ENCODE data around the gene RANBP2. TPM values are rescaled to one million over a fixed set of nuclear protein-coding genes. Genes with fewer than 3 reads are reported as not detected.

Gene RANBP2
- total and polyA plus RNA-seq, 2 donors, result 18.9 to 47.0 TPM

- H3K4me3 ChIP-seq (ENCODE audit: low read length in 2 of 2), result no peak overlapping the region
- H3K4me1 ChIP-seq (ENCODE audit: control insufficient read depth in 2 of 2, insufficient read depth in 2 of 2, low read length in 2 of 2), result no peaks in the 10 kb centered on the region
- H3K9me3 ChIP-seq (ENCODE audit: control insufficient read depth in 2 of 2, insufficient read depth in 1 of 2, low read length in 1 of 2), result peaks cover 1 to 5% of the 10 kb centered on the region in 2 donors
- no peaks in the 10 kb centered on the region for H3K27me3 ChIP-seq (ENCODE audit: control insufficient read depth in 2 of 2, insufficient read depth in 1 of 2, low read length in 1 of 2)
- no peak for DNase-seq (ENCODE audit: low read depth in 6 of 9, low spot score in 9 of 9)
- H3K27ac ChIP-seq (ENCODE audit: low read depth in 1 of 2, low read length in 1 of 2), result no peak overlapping the region
- 91% methylated on average over 1 of the region's 1 CpG for WGBS
- peaks cover 11 to 42% of the 10 kb centered on the region in 2 donors for H3K36me3 ChIP-seq (ENCODE audit: control insufficient read depth in 2 of 2, insufficient read depth in 2 of 2, low read length in 1 of 2)
Measured at GRCh38 chr2:108805032-108805431, 85.8 kb downstream of the RANBP2 start.

GRCh38 chr2:108805782-108806181, 86.5 kb downstream of the RANBP2 start:
- WGBS, result 98% methylated on average over 1 of the region's 1 CpG
- Histone ChIP-seq H3K27me3 (ENCODE audit: control insufficient read depth in 2 of 2, insufficient read depth in 1 of 2, low read length in 1 of 2) (no peaks in the 10 kb centered on the region), H3K4me1 (ENCODE audit: control insufficient read depth in 2 of 2, insufficient read depth in 2 of 2, low read length in 2 of 2) (no peaks in the 10 kb centered on the region), H3K27ac (ENCODE audit: low read depth in 1 of 2, low read length in 1 of 2) (no peak overlapping the region), H3K9me3 (ENCODE audit: control insufficient read depth in 2 of 2, insufficient read depth in 1 of 2, low read length in 1 of 2) (peaks cover 1 to 5% of the 10 kb centered on the region in 2 donors), H3K36me3 (ENCODE audit: control insufficient read depth in 2 of 2, insufficient read depth in 2 of 2, low read length in 1 of 2) (peaks cover 11 to 40% of the 10 kb centered on the region in 2 donors), H3K4me3 (ENCODE audit: low read length in 2 of 2) (no peak overlapping the region)
- DNase-seq (ENCODE audit: low read depth in 6 of 9, low spot score in 9 of 9), result no peak

- H3K27ac ChIP-seq (ENCODE audit: low read depth in 1 of 2, low read length in 1 of 2), result no peak overlapping the region
- no peak overlapping the region for H3K4me3 ChIP-seq (ENCODE audit: low read length in 2 of 2)
- H3K9me3 ChIP-seq (ENCODE audit: control insufficient read depth in 2 of 2, insufficient read depth in 1 of 2, low read length in 1 of 2), result peaks cover 1 to 5% of the 10 kb centered on the region in 2 donors
- no peak for DNase-seq (ENCODE audit: low read depth in 6 of 9, low spot score in 9 of 9)
- H3K36me3 ChIP-seq (ENCODE audit: control insufficient read depth in 2 of 2, insufficient read depth in 2 of 2, low read length in 1 of 2), result peaks cover 11 to 40% of the 10 kb centered on the region in 2 donors
- 98% methylated on average over 6 of the region's 6 CpGs for WGBS
- H3K4me1 ChIP-seq (ENCODE audit: control insufficient read depth in 2 of 2, insufficient read depth in 2 of 2, low read length in 2 of 2), result no peaks in the 10 kb centered on the region
- no peaks in the 10 kb centered on the region for H3K27me3 ChIP-seq (ENCODE audit: control insufficient read depth in 2 of 2, insufficient read depth in 1 of 2, low read length in 1 of 2)
Measured at GRCh38 chr2:108806371-108807113, 87.3 kb downstream of the RANBP2 start.

GRCh38 chr2:108809936-108810335, 90.7 kb downstream of the RANBP2 start:
- DNase-seq (ENCODE audit: low read depth in 6 of 9, low spot score in 9 of 9), result no peak
- H3K27ac ChIP-seq (ENCODE audit: low read depth in 1 of 2, low read length in 1 of 2), result no peak overlapping the region
- no peaks in the 10 kb centered on the region for H3K27me3 ChIP-seq (ENCODE audit: control insufficient read depth in 2 of 2, insufficient read depth in 1 of 2, low read length in 1 of 2)
- WGBS, result 96% methylated on average over 3 of the region's 3 CpGs
- peaks cover 3 to 29% of the 10 kb centered on the region in 2 donors for H3K36me3 ChIP-seq (ENCODE audit: control insufficient read depth in 2 of 2, insufficient read depth in 2 of 2, low read length in 1 of 2)
- peaks cover 1 to 5% of the 10 kb centered on the region in 2 donors for H3K9me3 ChIP-seq (ENCODE audit: control insufficient read depth in 2 of 2, insufficient read depth in 1 of 2, low read length in 1 of 2)
- no peak overlapping the region for H3K4me3 ChIP-seq (ENCODE audit: low read length in 2 of 2)
- no peaks in the 10 kb centered on the region for H3K4me1 ChIP-seq (ENCODE audit: control insufficient read depth in 2 of 2, insufficient read depth in 2 of 2, low read length in 2 of 2)

- Histone ChIP-seq H3K4me1 (ENCODE audit: control insufficient read depth in 2 of 2, insufficient read depth in 2 of 2, low read length in 2 of 2) (no peaks in the 10 kb centered on the region), H3K4me3 (ENCODE audit: low read length in 2 of 2) (no peak overlapping the region), H3K27ac (ENCODE audit: low read depth in 1 of 2, low read length in 1 of 2) (no peak overlapping the region), H3K27me3 (ENCODE audit: control insufficient read depth in 2 of 2, insufficient read depth in 1 of 2, low read length in 1 of 2) (no peaks in the 10 kb centered on the region), H3K36me3 (ENCODE audit: control insufficient read depth in 2 of 2, insufficient read depth in 2 of 2, low read length in 1 of 2) (peaks cover 8 to 34% of the 10 kb centered on the region in 2 donors), H3K9me3 (ENCODE audit: control insufficient read depth in 2 of 2, insufficient read depth in 1 of 2, low read length in 1 of 2) (peaks cover 1 to 5% of the 10 kb centered on the region in 2 donors)
- WGBS, result 97% methylated on average over 4 of the region's 4 CpGs
- no peak for DNase-seq (ENCODE audit: low read depth in 6 of 9, low spot score in 9 of 9)
Measured at GRCh38 chr2:108810993-108811957, 92.0 kb downstream of the RANBP2 start.

- H3K27ac ChIP-seq (ENCODE audit: low read depth in 1 of 2, low read length in 1 of 2), result no peak overlapping the region
- no peak overlapping the region for H3K4me3 ChIP-seq (ENCODE audit: low read length in 2 of 2)
- no peaks in the 10 kb centered on the region for H3K4me1 ChIP-seq (ENCODE audit: control insufficient read depth in 2 of 2, insufficient read depth in 2 of 2, low read length in 2 of 2)
- DNase-seq (ENCODE audit: low read depth in 6 of 9, low spot score in 9 of 9), result no peak
- no peaks in the 10 kb centered on the region for H3K27me3 ChIP-seq (ENCODE audit: control insufficient read depth in 2 of 2, insufficient read depth in 1 of 2, low read length in 1 of 2)
- peaks cover 1 to 5% of the 10 kb centered on the region in 2 donors for H3K9me3 ChIP-seq (ENCODE audit: control insufficient read depth in 2 of 2, insufficient read depth in 1 of 2, low read length in 1 of 2)
- H3K36me3 ChIP-seq (ENCODE audit: control insufficient read depth in 2 of 2, insufficient read depth in 2 of 2, low read length in 1 of 2), result peaks cover 21 to 33% of the 10 kb centered on the region in 2 donors
- WGBS, result 99% methylated on average over 1 of the region's 1 CpG
Measured at GRCh38 chr2:108813732-108814131, 94.5 kb downstream of the RANBP2 start.

GRCh38 chr2:108820482-108820881, 101.2 kb downstream of the RANBP2 start:
- H3K4me3 ChIP-seq (ENCODE audit: low read length in 2 of 2), result no peak overlapping the region
- H3K9me3 ChIP-seq (ENCODE audit: control insufficient read depth in 2 of 2, insufficient read depth in 1 of 2, low read length in 1 of 2), result peaks cover 1 to 4% of the 10 kb centered on the region in 2 donors
- no peaks in the 10 kb centered on the region for H3K4me1 ChIP-seq (ENCODE audit: control insufficient read depth in 2 of 2, insufficient read depth in 2 of 2, low read length in 2 of 2)
- WGBS, result 98% methylated on average over 2 of the region's 2 CpGs
- H3K27ac ChIP-seq (ENCODE audit: low read depth in 1 of 2, low read length in 1 of 2), result no peak overlapping the region
- peaks cover 24 to 41% of the 10 kb centered on the region in 2 donors for H3K36me3 ChIP-seq (ENCODE audit: control insufficient read depth in 2 of 2, insufficient read depth in 2 of 2, low read length in 1 of 2)
- no peak for DNase-seq (ENCODE audit: low read depth in 6 of 9, low spot score in 9 of 9)
- H3K27me3 ChIP-seq (ENCODE audit: control insufficient read depth in 2 of 2, insufficient read depth in 1 of 2, low read length in 1 of 2), result no peaks in the 10 kb centered on the region

GRCh38 chr2:108823286-108823685, 104.0 kb downstream of the RANBP2 start:
- WGBS, result 100% methylated on average over 1 of the region's 1 CpG
- Histone ChIP-seq H3K27me3 (ENCODE audit: control insufficient read depth in 2 of 2, insufficient read depth in 1 of 2, low read length in 1 of 2) (no peaks in the 10 kb centered on the region), H3K4me1 (ENCODE audit: control insufficient read depth in 2 of 2, insufficient read depth in 2 of 2, low read length in 2 of 2) (no peaks in the 10 kb centered on the region), H3K4me3 (ENCODE audit: low read length in 2 of 2) (no peak overlapping the region), H3K9me3 (ENCODE audit: control insufficient read depth in 2 of 2, insufficient read depth in 1 of 2, low read length in 1 of 2) (peaks cover 1 to 4% of the 10 kb centered on the region in 2 donors), H3K36me3 (ENCODE audit: control insufficient read depth in 2 of 2, insufficient read depth in 2 of 2, low read length in 1 of 2) (peaks cover 6 to 16% of the 10 kb centered on the region in 2 donors), H3K27ac (ENCODE audit: low read depth in 1 of 2, low read length in 1 of 2) (no peak overlapping the region)
- no peak for DNase-seq (ENCODE audit: low read depth in 6 of 9, low spot score in 9 of 9)

Measured in thymus (tissue), 11 donors.